Jurkat, Clone E6-1 (cell line): ENCODE data around the gene TMEM259.

Source experiments
- DNase-seq: peaks from one replicate; pipeline ENCODE4 v3.0.0-alpha.2; 2011; ENCODE audit warnings: low read depth, low spot score
- H3K4me3 ChIP-seq: 2 replicates; pipeline ENCODE4 v1.5.1; 2011; ENCODE audit warnings: mild to moderate bottlenecking, low read length, control low read depth, moderate library complexity

TMEM259 gene

GRCh38 chr19:1009041-1009980 lies 11.6 kb downstream of the TMEM259 start:
- no peak overlapping the region for H3K4me3 ChIP-seq
- DNase-seq, result no peak

DNA sequence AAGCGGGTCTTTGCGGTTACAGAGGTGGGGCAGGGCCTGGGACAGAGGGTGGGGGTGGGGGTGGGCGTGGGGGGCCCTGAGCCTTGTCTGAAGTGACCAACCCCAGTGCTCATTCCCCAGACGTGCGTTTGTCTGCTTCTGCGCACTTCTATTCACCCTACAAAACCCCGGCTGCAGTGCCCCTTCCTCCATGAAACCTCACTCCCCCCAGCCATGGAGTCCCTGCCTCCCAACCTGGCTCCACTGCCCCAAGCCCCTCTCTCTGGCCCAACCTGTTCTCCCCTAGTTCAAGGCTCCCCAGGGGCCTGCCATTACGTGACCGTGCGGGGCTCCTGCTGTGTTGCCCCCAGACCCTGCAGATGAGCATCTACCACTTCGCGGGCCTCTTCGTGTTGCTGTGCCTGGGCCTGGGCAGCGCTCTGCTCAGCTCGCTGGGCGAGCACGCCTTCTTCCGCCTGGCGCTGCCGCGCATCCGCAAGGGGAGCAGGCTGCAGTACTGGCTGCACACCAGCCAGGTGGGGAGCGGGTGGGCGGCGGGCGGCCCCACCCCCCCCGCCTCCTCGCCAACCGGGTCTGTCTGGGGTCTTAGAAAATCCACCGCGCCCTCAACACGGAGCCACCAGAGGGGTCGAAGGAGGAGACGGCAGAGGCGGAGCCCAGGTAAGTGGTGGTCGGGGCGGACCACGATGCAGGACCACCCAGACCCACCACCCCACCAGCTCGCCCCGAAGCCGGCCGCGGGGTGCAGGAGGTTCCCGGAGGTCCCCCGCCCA lies 12.5 kb downstream of the TMEM259 start:
- DNase-seq, result no peak
- H3K4me3 ChIP-seq, result no peak overlapping the region

DNA sequence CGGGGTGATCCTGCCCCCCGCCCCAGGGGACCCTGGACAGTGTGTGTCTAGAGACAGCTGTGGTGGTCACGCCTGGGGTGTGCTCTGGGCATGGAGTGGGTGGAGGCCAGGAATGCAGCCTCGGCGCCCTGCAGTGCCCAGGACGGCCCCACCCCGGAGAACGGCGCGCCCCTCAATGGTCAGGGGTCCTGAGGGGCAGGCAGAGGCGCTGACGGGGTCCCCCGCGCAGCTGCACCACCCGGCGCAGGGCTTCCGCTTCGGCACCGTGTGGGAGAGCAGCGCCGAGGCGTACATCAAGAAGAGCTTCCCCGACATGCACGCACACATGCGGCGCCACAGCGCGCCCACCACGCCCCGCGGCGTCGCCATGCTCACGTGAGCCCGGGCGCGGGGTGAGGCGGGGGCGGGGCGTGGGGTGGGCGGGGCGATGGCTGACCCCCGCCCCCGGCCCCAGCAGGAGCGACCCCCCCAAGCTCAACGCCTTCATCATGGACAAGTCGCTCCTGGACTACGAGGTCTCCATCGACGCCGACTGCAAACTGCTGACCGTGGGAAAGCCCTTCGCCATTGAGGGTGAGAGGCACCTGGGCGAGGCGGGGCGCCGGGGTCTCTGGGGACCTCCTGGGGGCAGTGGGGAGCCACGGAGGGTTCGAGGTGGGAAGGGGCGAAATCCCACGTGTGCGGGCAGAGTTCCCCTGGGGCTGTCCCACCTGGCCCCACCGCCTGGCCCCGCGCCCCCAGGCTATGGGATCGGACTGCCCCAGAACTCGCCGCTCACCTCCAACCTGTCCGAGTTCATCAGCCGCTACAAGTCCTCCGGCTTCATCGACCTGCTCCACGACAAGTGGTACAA lies 13.3 kb downstream of the TMEM259 start:
- H3K4me3 ChIP-seq, result no peak overlapping the region
- no peak for DNase-seq

- no peak for DNase-seq
- H3K4me3 ChIP-seq, result no peak overlapping the region
Observed at GRCh38 chr19:1006711-1007398, 14.1 kb downstream of the TMEM259 start.

- no peak overlapping the region for H3K4me3 ChIP-seq
- no peak for DNase-seq
Observed at GRCh38 chr19:1004803-1005664, 15.9 kb downstream of the TMEM259 start.

DNA sequence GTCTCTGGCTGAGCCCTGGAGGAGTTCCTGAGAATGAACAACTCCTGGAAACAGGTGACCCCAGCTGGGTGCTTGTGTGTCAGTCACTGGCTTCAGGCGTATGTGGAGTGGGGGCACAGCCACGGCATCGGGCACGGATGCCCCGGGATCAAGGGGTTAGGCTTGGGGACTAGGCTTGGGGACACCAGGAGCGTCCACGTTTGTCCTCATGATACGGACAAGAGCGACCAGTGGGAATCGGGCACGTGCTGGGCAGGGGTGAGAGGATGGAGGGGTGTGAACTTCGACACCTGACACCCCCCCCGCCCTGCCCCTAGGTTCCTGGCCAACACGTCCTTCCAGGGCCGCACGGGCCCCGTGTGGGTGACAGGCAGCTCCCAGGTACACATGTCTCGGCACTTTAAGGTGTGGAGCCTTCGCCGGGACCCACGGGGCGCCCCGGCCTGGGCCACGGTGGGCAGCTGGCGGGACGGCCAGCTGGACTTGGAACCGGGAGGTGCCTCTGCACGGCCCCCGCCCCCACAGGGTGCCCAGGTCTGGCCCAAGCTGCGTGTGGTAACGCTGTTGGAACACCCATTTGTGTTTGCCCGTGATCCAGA lies 16.6 kb downstream of the TMEM259 start:
- no peak overlapping the region for H3K4me3 ChIP-seq
- no peak for DNase-seq

GRCh38 chr19:1003283-1003682 lies 17.6 kb downstream of the TMEM259 start:
- no peak overlapping the region for H3K4me3 ChIP-seq
- no peak for DNase-seq

DNA sequence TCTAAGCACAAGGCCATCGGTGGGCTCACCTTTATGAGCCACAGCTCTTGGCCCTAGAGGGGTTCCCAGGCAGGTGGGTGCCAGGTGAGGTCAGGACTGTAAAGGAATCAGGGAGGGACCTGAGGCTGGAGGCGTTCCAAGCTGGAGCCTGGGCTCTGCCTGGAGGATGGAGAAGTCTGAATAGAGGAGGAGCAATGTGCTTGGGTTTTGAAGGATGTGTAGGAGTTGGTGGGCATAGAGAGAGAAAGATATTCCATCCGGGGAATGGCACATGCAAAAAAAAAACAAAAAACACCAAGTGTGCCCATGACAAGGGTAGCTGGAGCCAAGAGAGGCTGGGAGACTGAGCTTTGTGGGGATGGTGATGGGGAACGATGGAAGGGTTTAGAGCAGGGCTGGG lies 18.3 kb downstream of the TMEM259 start:
- H3K4me3 ChIP-seq, result no peak overlapping the region
- no peak for DNase-seq

GRCh38 chr19:1001538-1002166 lies 19.3 kb downstream of the TMEM259 start:
- H3K4me3 ChIP-seq, result no peak overlapping the region
- DNase-seq, result no peak

- H3K4me3 ChIP-seq, result no peak overlapping the region
- DNase-seq, result no peak
Observed at GRCh38 chr19:1000591-1001537, 20.1 kb downstream of the TMEM259 start.

GRCh38 chr19:1000095-1000494 lies 20.8 kb downstream of the TMEM259 start, which contains the start of gene GRIN3B:
Gene GRIN3B (plus strand): TSS chr19:1000419. CDS start chr19:1000438, 19 bp downstream.
- no peak for DNase-seq
- no peak within 1 kb of the TSS for H3K4me3 ChIP-seq

DNA sequence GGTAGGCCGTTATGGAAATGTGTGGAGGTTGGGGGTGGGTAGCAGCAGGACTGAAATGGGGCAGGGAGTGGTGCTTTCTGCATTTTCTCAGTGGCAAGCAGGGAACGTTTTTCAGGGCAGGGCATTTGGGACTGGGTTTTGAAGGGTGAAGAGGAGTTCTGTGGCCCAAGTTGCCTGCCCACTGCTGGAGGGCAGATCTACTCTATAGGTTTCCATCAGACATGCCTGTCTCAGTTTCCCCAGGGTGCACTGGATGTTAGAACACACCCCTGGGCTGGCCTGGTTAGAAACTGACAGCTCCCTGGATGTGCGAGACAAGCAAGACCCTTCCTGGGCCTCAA lies 21.6 kb downstream of the TMEM259 start:
- no peak overlapping the region for H3K4me3 ChIP-seq
- DNase-seq, result no peak

GRCh38 chr19:998064-998463 lies 22.9 kb downstream of the TMEM259 start:
- H3K4me3 ChIP-seq, result no peak overlapping the region
- no peak for DNase-seq

DNA sequence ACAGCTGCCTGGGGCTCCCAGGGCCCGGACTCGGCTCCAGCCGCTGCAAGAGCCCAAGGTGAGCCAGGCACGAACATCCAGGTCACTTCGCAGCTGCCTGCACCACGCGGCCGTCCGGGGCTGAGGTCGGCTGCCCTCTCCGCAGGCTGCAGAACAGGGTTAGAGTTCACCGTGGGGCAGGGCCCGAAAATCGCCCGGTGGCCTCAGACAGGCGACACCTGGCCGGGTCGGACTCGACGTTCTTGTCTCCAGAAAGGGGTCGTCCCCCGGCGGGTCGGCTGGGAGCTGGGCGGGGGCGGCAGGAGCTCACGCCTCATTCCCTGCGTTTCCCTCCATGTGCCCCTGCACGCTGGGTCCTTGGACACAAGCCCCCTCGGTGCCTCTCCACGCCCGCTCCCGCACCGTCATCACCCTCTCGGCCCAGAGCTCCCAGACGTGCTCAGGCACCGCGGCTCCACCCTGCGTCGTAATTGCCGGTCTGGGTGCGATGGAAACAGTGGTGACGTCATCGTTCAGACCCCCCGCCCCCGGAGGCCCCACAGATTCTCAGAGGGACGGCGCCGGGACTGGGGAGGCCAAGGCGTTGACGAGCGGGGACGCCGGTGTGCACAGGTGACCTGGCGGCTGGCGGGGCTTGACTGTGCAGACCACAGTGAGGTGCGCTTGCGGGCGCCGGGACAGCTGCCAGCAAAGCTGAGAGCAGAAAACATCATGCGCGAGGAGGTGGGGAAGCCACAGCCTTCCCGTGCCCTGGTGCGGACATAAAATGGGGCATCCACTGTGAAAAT lies 24.7 kb downstream of the TMEM259 start:
- no peak overlapping the region; the same call in 1 of the 2 replicates for H3K4me3 ChIP-seq
- no peak for DNase-seq

GRCh38 chr19:995051-995827 lies 25.7 kb downstream of the TMEM259 start:
- DNase-seq, result no peak
- H3K4me3 ChIP-seq, result no peak overlapping the region
